Suppressor macrophage treated with lipopolysaccharide for 4 hours (primary cell): ENCODE results near the gene FRMPD2.
"Not testable (repeated sequence)": the region's sequence is repeated elsewhere in the genome, so short reads cannot be mapped to it uniquely, and the experiment has no call there.

Source experiments
- DNase-seq: peaks from one replicate; pipeline ENCODE4 v3.0.0-alpha.2; 2020

The FRMPD2 gene

GRCh38 chr10:48232717-48233447 is 41.6 kb downstream of the FRMPD2 start:
- no peak for DNase-seq

GRCh38 chr10:48231699-48232315 is 42.7 kb downstream of the FRMPD2 start:
- no peak for DNase-seq

- DNase-seq = no peak
These were observed 43.3 kb downstream of the FRMPD2 start for GRCh38 chr10:48231178-48231577.

- DNase-seq = no peak
These were observed 47.3 kb downstream of the FRMPD2 start for GRCh38 chr10:48227213-48227612.

- DNase-seq = no peak
These were observed 49.4 kb downstream of the FRMPD2 start for GRCh38 chr10:48224979-48225560.

GRCh38 chr10:48224296-48224695 is 50.2 kb downstream of the FRMPD2 start:
- DNase-seq = no peak

- no peak for DNase-seq
These were observed 52.7 kb downstream of the FRMPD2 start for GRCh38 chr10:48221814-48222213.

GRCh38 chr10:48221031-48221430 is 53.5 kb downstream of the FRMPD2 start:
- DNase-seq = not testable (repeated sequence)

GRCh38 chr10:48219194-48219593 is 55.3 kb downstream of the FRMPD2 start:
- DNase-seq = no peak

- no peak for DNase-seq
These were observed 57.8 kb downstream of the FRMPD2 start for GRCh38 chr10:48216744-48217143.

- no peak for DNase-seq
These were observed 58.3 kb downstream of the FRMPD2 start for GRCh38 chr10:48216204-48216505.

GRCh38 chr10:48215486-48216203 is 58.9 kb downstream of the FRMPD2 start:
- DNase-seq = peak; percentile 69

GRCh38 chr10:48214716-48215485 is 59.6 kb downstream of the FRMPD2 start:
- DNase-seq = no peak

- no peak for DNase-seq
These were observed 61.4 kb downstream of the FRMPD2 start for GRCh38 chr10:48213047-48213446.

GRCh38 chr10:48211777-48212176 is 62.7 kb downstream of the FRMPD2 start:
- DNase-seq = no peak

GRCh38 chr10:48210966-48211365 is 63.5 kb downstream of the FRMPD2 start:
- no peak for DNase-seq

GRCh38 chr10:48210391-48210790 is 64.1 kb downstream of the FRMPD2 start:
- DNase-seq = no peak

GRCh38 chr10:48209241-48209640 is 65.3 kb downstream of the FRMPD2 start:
- DNase-seq = no peak

- no peak for DNase-seq
These were observed 66.6 kb downstream of the FRMPD2 start for GRCh38 chr10:48207853-48208252.

- DNase-seq = no peak
These were observed 67.8 kb downstream of the FRMPD2 start for GRCh38 chr10:48206482-48207250.

- DNase-seq = no peak
These were observed 68.6 kb downstream of the FRMPD2 start for GRCh38 chr10:48205918-48206317.
